Immature natural killer cell (primary cell): ENCODE results near the gene CELA2B. TPM values are rescaled to one million over a fixed set of nuclear protein-coding genes. Genes with fewer than 3 reads are reported as not detected.
"Not testable (repeated sequence)": the region's sequence is repeated elsewhere in the genome, so short reads cannot be mapped to it uniquely, and the experiment has no call there.

Experiments used
- DNase-seq, 3 donors: peaks; one replicate each; pipeline ENCODE4 v3.0.0; 2022; ENCODE audit warnings: mixed read lengths in 1 of 3
- H3K27ac Mint-ChIP-seq, 6 donors: one replicate each; pipeline ENCODE4 v1.8.0; 2020; ENCODE audit warnings: mixed read lengths in 6 of 6, mild to moderate bottlenecking in 5 of 6, inconsistent platforms in 4 of 6, moderate library complexity in 3 of 6
- H3K27me3 Mint-ChIP-seq, 3 donors: one replicate each; pipeline ENCODE4 v1.8.0; 2020 to 2021; ENCODE audit warnings: low read depth in 3 of 3, mild to moderate bottlenecking in 3 of 3, mixed read lengths in 3 of 3, moderate library complexity in 3 of 3, inconsistent platforms in 1 of 3
- H3K36me3 Mint-ChIP-seq, 3 donors: one replicate each; pipeline ENCODE4 v1.8.0; 2020; ENCODE audit warnings: mixed read lengths in 3 of 3, inconsistent platforms in 2 of 3, mild to moderate bottlenecking in 2 of 3
- H3K4me1 Mint-ChIP-seq, 2 donors: one replicate each; pipeline ENCODE4 v1.8.0; 2020; ENCODE audit warnings: inconsistent platforms in 2 of 2, mild to moderate bottlenecking in 2 of 2, mixed read lengths in 2 of 2, moderate library complexity in 1 of 2
- H3K4me3 Mint-ChIP-seq, 5 donors: one replicate each; pipeline ENCODE4 v1.8.0; 2020; ENCODE audit warnings: mild to moderate bottlenecking in 5 of 5, mixed read lengths in 5 of 5, inconsistent platforms in 3 of 5, moderate library complexity in 3 of 5
- H3K9me3 Mint-ChIP-seq, 6 donors: one replicate each; pipeline ENCODE4 v1.8.0; 2020; ENCODE audit warnings: mild to moderate bottlenecking in 6 of 6, mixed read lengths in 6 of 6, inconsistent platforms in 4 of 6, moderate library complexity in 3 of 6
- polyA plus RNA-seq, 3 donors: library from polyadenylated mRNA; unstranded; fragments of 300-500 nt; fragmentation: Illumina TruSeq; gene quantifications; one replicate each; pipeline ENCODE4 v1.2.3, GENCODE V29; 2021

The CELA2B gene
- polyA plus RNA-seq, 3 donors from 2014 or later: not detected

GRCh38 chr1:15508700-15509487 lies 33.0 kb downstream of the CELA2B start:
- peaks cover 0 to 3% (median 0%) of the 10 kb centered on the region in 3 donors for H3K27me3 Mint-ChIP-seq
- H3K9me3 Mint-ChIP-seq: no peaks in the 10 kb centered on the region
- H3K4me3 Mint-ChIP-seq: no peak overlapping the region
- peaks cover 0 to 12% of the 10 kb centered on the region in 2 donors for H3K4me1 Mint-ChIP-seq
- no peak overlapping the region for H3K27ac Mint-ChIP-seq
- DNase-seq: no peak
- H3K36me3 Mint-ChIP-seq: peaks cover 0 to 22% (median 3%) of the 10 kb centered on the region in 3 donors

GRCh38 chr1:15509586-15509985 lies 33.7 kb downstream of the CELA2B start:
- H3K36me3 Mint-ChIP-seq: peaks cover 0 to 25% (median 3%) of the 10 kb centered on the region in 3 donors
- peaks cover 0 to 3% (median 0%) of the 10 kb centered on the region in 3 donors for H3K27me3 Mint-ChIP-seq
- H3K4me3 Mint-ChIP-seq: no peak overlapping the region
- no peak for DNase-seq
- H3K9me3 Mint-ChIP-seq: no peaks in the 10 kb centered on the region
- H3K4me1 Mint-ChIP-seq: peaks cover 0 to 18% of the 10 kb centered on the region in 2 donors
- H3K27ac Mint-ChIP-seq: no peak overlapping the region

GRCh38 chr1:15510611-15511405 lies 34.9 kb downstream of the CELA2B start:
- H3K27ac Mint-ChIP-seq: peak overlapping the region in 2 of 6 donors; percentile 7 to 55
- H3K36me3 Mint-ChIP-seq: peaks cover 0 to 30% (median 3%) of the 10 kb centered on the region in 3 donors
- H3K4me3 Mint-ChIP-seq: no peak overlapping the region
- H3K9me3 Mint-ChIP-seq: no peaks in the 10 kb centered on the region
- no peak for DNase-seq
- peaks cover 0 to 3% (median 0%) of the 10 kb centered on the region in 3 donors for H3K27me3 Mint-ChIP-seq
- peaks cover 5 to 26% of the 10 kb centered on the region in 2 donors for H3K4me1 Mint-ChIP-seq

- peaks cover 0 to 3% (median 0%) of the 10 kb centered on the region in 3 donors for H3K27me3 Mint-ChIP-seq
- H3K9me3 Mint-ChIP-seq: no peaks in the 10 kb centered on the region
- no peak overlapping the region for H3K4me3 Mint-ChIP-seq
- DNase-seq: no peak
- peak overlapping the region in 1 of 6 donors; percentile 6 for H3K27ac Mint-ChIP-seq
- H3K36me3 Mint-ChIP-seq: peaks cover 0 to 31% (median 16%) of the 10 kb centered on the region in 3 donors
- peaks cover 5 to 29% of the 10 kb centered on the region in 2 donors for H3K4me1 Mint-ChIP-seq
These were observed 37.3 kb downstream of the CELA2B start for GRCh38 chr1:15513192-15513591.

GRCh38 chr1:15513919-15514318 lies 38.0 kb downstream of the CELA2B start:
- peaks cover 0 to 3% (median 1%) of the 10 kb centered on the region in 3 donors for H3K27me3 Mint-ChIP-seq
- DNase-seq: no peak
- peaks cover 5 to 33% of the 10 kb centered on the region in 2 donors for H3K4me1 Mint-ChIP-seq
- no peak overlapping the region for H3K27ac Mint-ChIP-seq
- H3K36me3 Mint-ChIP-seq: peaks cover 0 to 34% (median 20%) of the 10 kb centered on the region in 3 donors
- H3K9me3 Mint-ChIP-seq: no peaks in the 10 kb centered on the region
- no peak overlapping the region for H3K4me3 Mint-ChIP-seq

GRCh38 chr1:15514557-15514956 lies 38.7 kb downstream of the CELA2B start:
- H3K4me1 Mint-ChIP-seq: peaks cover 7 to 33% of the 10 kb centered on the region in 2 donors
- DNase-seq, H3K4me3 Mint-ChIP-seq, H3K27me3 Mint-ChIP-seq, H3K9me3 Mint-ChIP-seq, H3K27ac Mint-ChIP-seq: not testable (repeated sequence)
- H3K36me3 Mint-ChIP-seq: peaks cover 0 to 36% (median 20%) of the 10 kb centered on the region in 3 donors

GRCh38 chr1:15515022-15515663 lies 39.2 kb downstream of the CELA2B start:
- DNase-seq: no peak
- Mint-ChIP-seq H3K4me1 (peaks cover 7 to 33% of the 10 kb centered on the region in 2 donors), H3K4me3 (no peak overlapping the region), H3K36me3 (peaks cover 0 to 36% (median 20%) of the 10 kb centered on the region in 3 donors), H3K9me3 (no peaks in the 10 kb centered on the region), H3K27me3 (peaks cover 0 to 1% (median 1%) of the 10 kb centered on the region in 3 donors), H3K27ac (peak overlapping the region in 1 of 6 donors; percentile 76)

GRCh38 chr1:15519625-15520024 lies 43.7 kb downstream of the CELA2B start:
- Mint-ChIP-seq H3K27me3 (peaks cover 2 to 13% (median 6%) of the 10 kb centered on the region in 3 donors), H3K4me3 (no peak overlapping the region), H3K27ac (no peak overlapping the region), H3K36me3 (peaks cover 0 to 20% (median 17%) of the 10 kb centered on the region in 3 donors), H3K9me3 (no peaks in the 10 kb centered on the region), H3K4me1 (peaks cover 18 to 30% of the 10 kb centered on the region in 2 donors)
- DNase-seq: no peak

GRCh38 chr1:15521206-15521906 lies 45.5 kb downstream of the CELA2B start:
- H3K9me3 Mint-ChIP-seq, H3K4me3 Mint-ChIP-seq, DNase-seq: not testable (repeated sequence)
- peak overlapping the region in 1 of 6 donors; percentile 6 for H3K27ac Mint-ChIP-seq
- peaks cover 8 to 23% (median 15%) of the 10 kb centered on the region in 3 donors for H3K27me3 Mint-ChIP-seq
- peaks cover 0 to 17% (median 14%) of the 10 kb centered on the region in 3 donors for H3K36me3 Mint-ChIP-seq
- peaks cover 29 to 37% of the 10 kb centered on the region in 2 donors for H3K4me1 Mint-ChIP-seq

- Mint-ChIP-seq H3K27me3 (peaks cover 16 to 28% (median 20%) of the 10 kb centered on the region in 3 donors), H3K27ac (peak overlapping the region in 2 of 6 donors; percentile 79 to 92), H3K4me1 (peaks cover 39 to 46% of the 10 kb centered on the region in 2 donors), H3K36me3 (peaks cover 0 to 14% (median 7%) of the 10 kb centered on the region in 3 donors), H3K9me3 (no peaks in the 10 kb centered on the region), H3K4me3 (peak overlapping the region in 3 of 5 donors; percentile 88 to 94 (median 92))
- no peak for DNase-seq
These were observed 46.6 kb downstream of the CELA2B start for GRCh38 chr1:15522551-15522950.

- Mint-ChIP-seq H3K27ac (peak overlapping the region; percentile 92 to 100 (median 96)), H3K4me3 (peak overlapping the region; percentile 88 to 97 (median 92)), H3K27me3 (peaks cover 17 to 28% (median 20%) of the 10 kb centered on the region in 3 donors), H3K4me1 (peaks cover 46 to 48% of the 10 kb centered on the region in 2 donors), H3K9me3 (no peaks in the 10 kb centered on the region), H3K36me3 (peaks cover 0 to 7% (median 2%) of the 10 kb centered on the region in 3 donors)
- no peak for DNase-seq
These were observed 47.5 kb downstream of the CELA2B start for GRCh38 chr1:15523104-15524020.

- Mint-ChIP-seq H3K27ac (peak within 1 kb of the TSS; percentile 92 to 100 (median 96)), H3K9me3 (no peaks in the 10 kb centered on the region), H3K36me3 (peaks cover 0 to 6% (median 0%) of the 10 kb centered on the region in 3 donors), H3K4me3 (peak within 1 kb of the TSS; percentile 88 to 97 (median 92)), H3K27me3 (peaks cover 17 to 28% (median 19%) of the 10 kb centered on the region in 3 donors), H3K4me1 (peaks cover 46 to 52% of the 10 kb centered on the region in 2 donors)
- DNase-seq: no peak
These were observed 48.0 kb downstream of the CELA2B start, which contains the start of gene CASP9 for GRCh38 chr1:15524021-15524282. TSS of gene CASP9 (minus strand) at chr1:15524215. CDS start at chr1:15524200, 15 bp downstream.
